SU-DHL-6 (cell line): ENCODE measurements around the gene CHERP.

Experiments used
- H2AFZ ChIP-seq: fragments of 200-600 bp; sonication (generic); 2 replicates; pipeline ENCODE4 v1.6.1; 2014; ENCODE audit warnings: low read depth, mild to moderate bottlenecking, moderate library complexity, mixed read lengths, antibody characterized with exemption, low read length; ENCODE audit not compliant: severe bottlenecking
- H3F3A ChIP-seq: fragments of 200-600 bp; shearing (Covaris generic); 2 replicates; pipeline ENCODE4 v1.6.0; 2016; ENCODE audit warnings: antibody characterized with exemption, mild to moderate bottlenecking; ENCODE audit not compliant: insufficient read depth
- H3K27ac ChIP-seq: fragments of 200-600 bp; sonication (generic); 2 replicates; pipeline ENCODE4 v1.5.1; 2016; ENCODE audit warnings: low read depth, mild to moderate bottlenecking, low read length, moderate library complexity, mixed read lengths
- H3K27me3 ChIP-seq: fragments of 200-600 bp; sonication (generic), shearing (Covaris generic); 2 replicates; pipeline ENCODE4 v1.6.0; 2014; ENCODE audit warnings: mild to moderate bottlenecking, low read length
- H3K36me3 ChIP-seq: fragments of 200-600 bp; sonication (generic); 2 replicates; pipeline ENCODE4 v1.6.1; 2014; ENCODE audit warnings: mild to moderate bottlenecking, low read length, mixed read lengths
- H3K4me2 ChIP-seq: fragments of 300-600, 200-600 bp; shearing (Covaris generic), sonication (generic); 2 replicates; pipeline ENCODE4 v1.6.0; 2014; ENCODE audit warnings: low read length, low read depth, mild to moderate bottlenecking; ENCODE audit not compliant: poor library complexity, severe bottlenecking
- H3K4me3 ChIP-seq: fragments of 200-600 bp; sonication (generic); 2 replicates; pipeline ENCODE4 v1.5.1; 2014; ENCODE audit warnings: antibody characterized with exemption, low read length, mild to moderate bottlenecking, mixed read lengths; ENCODE audit not compliant: insufficient read depth, poor library complexity, severe bottlenecking
- H3K79me2 ChIP-seq: fragments of 200-600 bp; sonication (generic); 2 replicates; pipeline ENCODE4 v1.6.1; 2014; ENCODE audit warnings: mild to moderate bottlenecking, low read length, moderate library complexity; ENCODE audit not compliant: insufficient read depth
- H3K9ac ChIP-seq: fragments of 200-600 bp; sonication (generic); 2 replicates; pipeline ENCODE4 v1.7.0; 2014; ENCODE audit warnings: mild to moderate bottlenecking, low read length
- H3K9me2 ChIP-seq: fragments of 200-600 bp; sonication (generic); replicated peaks from 2 replicates; pipeline ENCODE4 v1.6.1; 2014; ENCODE audit warnings: low read length; ENCODE audit not compliant: insufficient read depth
- H3K9me3 ChIP-seq: fragments of 200-600 bp; sonication (generic); 2 replicates; pipeline ENCODE4 v1.6.1; 2014; ENCODE audit warnings: low read length, mixed read lengths; ENCODE audit not compliant: insufficient read depth
- H4K20me1 ChIP-seq: fragments of 200-600 bp; sonication (generic); 2 replicates; pipeline ENCODE4 v1.6.1; 2014; ENCODE audit warnings: low read depth, mild to moderate bottlenecking, antibody characterized with exemption, low read length, moderate library complexity, mixed read lengths
- CTCF ChIP-seq: fragments of 200-600 bp; sonication (generic); IDR thresholded peaks from one replicate; pipeline ENCODE4 v1.5.1; 2017; ENCODE audit warnings: antibody characterized with exemption, mild to moderate bottlenecking, low read length, moderate library complexity; ENCODE audit not compliant: insufficient read depth, poor library complexity, severe bottlenecking
- EZH2phosphoT487 ChIP-seq: fragments of 200-600 bp; sonication (generic), shearing (Covaris generic); conservative IDR thresholded peaks from 2 replicates; pipeline ENCODE4 v1.6.1; 2018; ENCODE audit warnings: mild to moderate bottlenecking, antibody characterized with exemption, low read length, moderate library complexity, mixed read lengths

Gene CHERP

GRCh38 chr19:16566702-16567101 is 24.5 kb upstream of the CHERP start:
- Histone ChIP-seq H3K9me2 (no peaks in the 10 kb centered on the region), H3K9ac (no peak overlapping the region), H3K27ac (no peak overlapping the region), H3K4me3 (no peak overlapping the region), H3K4me2 (no peak overlapping the region), H3K36me3 (peaks cover 8% of the 10 kb centered on the region; the same call in 1 of the 2 replicates), H3K79me2 (peaks cover 25% of the 10 kb centered on the region), H3F3A (no peaks in the 10 kb centered on the region), H4K20me1 (no peaks in the 10 kb centered on the region), H3K9me3 (no peaks in the 10 kb centered on the region), H3K27me3 (no peaks in the 10 kb centered on the region), H2AFZ (no peak overlapping the region)
- TF ChIP-seq CTCF (no peak), EZH2phosphoT487 (no peak)

- TF ChIP-seq EZH2phosphoT487 (no peak), CTCF (no peak)
- H3K9me2 ChIP-seq = no peaks in the 10 kb centered on the region
- no peaks in the 10 kb centered on the region for H3F3A ChIP-seq
- H4K20me1 ChIP-seq = no peaks in the 10 kb centered on the region
- H3K4me3 ChIP-seq = no peak overlapping the region
- no peak overlapping the region for H3K4me2 ChIP-seq
- no peaks in the 10 kb centered on the region for H3K9me3 ChIP-seq
- no peaks in the 10 kb centered on the region for H3K27me3 ChIP-seq
- no peak overlapping the region for H3K27ac ChIP-seq
- no peak overlapping the region for H3K9ac ChIP-seq
- no peak overlapping the region for H2AFZ ChIP-seq
- H3K79me2 ChIP-seq = peaks cover 20% of the 10 kb centered on the region
- peaks cover 8% of the 10 kb centered on the region; the same call in 1 of the 2 replicates for H3K36me3 ChIP-seq
Observed at GRCh38 chr19:16566161-16566560, 23.9 kb upstream of the CHERP start.

GRCh38 chr19:16564842-16565241 is 22.6 kb upstream of the CHERP start:
- H3K9ac ChIP-seq = no peak overlapping the region
- H3K27me3 ChIP-seq = no peaks in the 10 kb centered on the region
- TF ChIP-seq CTCF = no peak
- TF ChIP-seq EZH2phosphoT487 = no peak
- H3K4me3 ChIP-seq = no peak overlapping the region
- peaks cover 9% of the 10 kb centered on the region; the same call in 1 of the 2 replicates for H3K36me3 ChIP-seq
- no peaks in the 10 kb centered on the region for H4K20me1 ChIP-seq
- H3K79me2 ChIP-seq = peaks cover 7% of the 10 kb centered on the region
- H3K9me2 ChIP-seq = no peaks in the 10 kb centered on the region
- H3K27ac ChIP-seq = no peak overlapping the region
- H3F3A ChIP-seq = no peaks in the 10 kb centered on the region
- no peak overlapping the region for H2AFZ ChIP-seq
- H3K4me2 ChIP-seq = no peak overlapping the region
- H3K9me3 ChIP-seq = no peaks in the 10 kb centered on the region

- no peak overlapping the region for H3K9ac ChIP-seq
- H3K4me2 ChIP-seq = no peak overlapping the region
- no peaks in the 10 kb centered on the region for H3F3A ChIP-seq
- no peak overlapping the region for H3K4me3 ChIP-seq
- no peaks in the 10 kb centered on the region for H3K27me3 ChIP-seq
- H3K9me2 ChIP-seq = no peaks in the 10 kb centered on the region
- no peak overlapping the region for H2AFZ ChIP-seq
- no peak overlapping the region for H3K27ac ChIP-seq
- H4K20me1 ChIP-seq = no peaks in the 10 kb centered on the region
- H3K9me3 ChIP-seq = no peaks in the 10 kb centered on the region
- peaks cover 13% of the 10 kb centered on the region; the same call in 1 of the 2 replicates for H3K36me3 ChIP-seq
- H3K79me2 ChIP-seq = no peaks in the 10 kb centered on the region
- TF ChIP-seq EZH2phosphoT487 (no peak), CTCF (no peak)
Observed at GRCh38 chr19:16562608-16563025, 20.4 kb upstream of the CHERP start.
